OCI-LY3 (cell line): Measurements from ENCODE around the gene COBL.

Experiments
- H2AFZ ChIP-seq: fragments of 200-600, 300-600 bp; shearing (Covaris generic); 2 replicates; pipeline ENCODE4 v1.6.0; 2014; ENCODE audit warnings: antibody characterized with exemption, low read depth, low read length
- H3K27ac ChIP-seq: fragments of 200-600, 300-600 bp; sonication (generic); 2 replicates; pipeline ENCODE4 v1.5.1; 2014; ENCODE audit warnings: mild to moderate bottlenecking, low read length, moderate library complexity, mixed read lengths
- H3K27me3 ChIP-seq: fragments of 200-600, 300-600 bp; sonication (generic); 2 replicates; pipeline ENCODE4 v1.6.1; 2014; ENCODE audit warnings: low read depth, low read length, mixed read lengths
- H3K36me3 ChIP-seq: fragments of 200-600, 300-600 bp; sonication (generic); replicated peaks from 2 replicates; pipeline ENCODE3; 2014; ENCODE audit warnings: low read depth, low read length, mixed read lengths
- H3K4me1 ChIP-seq: fragments of 300-600, 200-600 bp; sonication (generic); 2 replicates; pipeline ENCODE4 v1.6.1; 2014; ENCODE audit warnings: low read length, mixed read lengths
- H3K4me2 ChIP-seq: fragments of 200-600, 300-600 bp; sonication (generic); 2 replicates; pipeline ENCODE4 v1.6.1; 2014; ENCODE audit warnings: low read length, mixed read lengths
- H3K4me3 ChIP-seq: fragments of 300-600, 200-600 bp; sonication (generic); 2 replicates; pipeline ENCODE4 v1.5.1; 2014; ENCODE audit warnings: antibody characterized with exemption, mild to moderate bottlenecking, low read length, moderate library complexity
- H3K79me2 ChIP-seq: fragments of 300-600, 200-600 bp; shearing (Covaris generic); 2 replicates; pipeline ENCODE4 v1.6.1; 2014; ENCODE audit warnings: mild to moderate bottlenecking, low read length, mixed read lengths
- H3K9ac ChIP-seq: fragments of 300-600, 200-600 bp; shearing (Covaris generic); 2 replicates; pipeline ENCODE4 v1.6.0; 2014; ENCODE audit warnings: mild to moderate bottlenecking, low read length, moderate library complexity
- H3K9me3 ChIP-seq: fragments of 200-600, 300-600 bp; shearing (Covaris generic); 2 replicates; pipeline ENCODE4 v1.6.1; 2014; ENCODE audit warnings: low read length, mixed read lengths; ENCODE audit not compliant: insufficient read depth
- H4K20me1 ChIP-seq: fragments of 200-600, 300-600 bp; sonication (generic); 2 replicates; pipeline ENCODE4 v1.6.1; 2016; ENCODE audit warnings: low read length, mixed read lengths; ENCODE audit not compliant: insufficient read depth
- CTCF ChIP-seq: fragments of 200-600, 300-600 bp; sonication (generic); IDR thresholded peaks from 2 replicates; pipeline ENCODE4 v1.5.1; 2014; ENCODE audit warnings: antibody characterized with exemption, low read length, low read depth
- EZH2phosphoT487 ChIP-seq: fragments of 200-600 bp; shearing (Covaris generic); IDR thresholded peaks from 2 replicates; pipeline ENCODE4 v1.6.1; 2018; ENCODE audit warnings: antibody characterized with exemption, mixed run types, low read depth

COBL gene

GRCh38 chr7:51308265-51308664 lies 8.3 kb downstream of the COBL start:
- Histone ChIP-seq H3K4me2 (no peak overlapping the region), H4K20me1 (no peaks in the 10 kb centered on the region), H2AFZ (no peak overlapping the region), H3K4me1 (no peaks in the 10 kb centered on the region), H3K9me3 (no peaks in the 10 kb centered on the region), H3K36me3 (no peaks in the 10 kb centered on the region), H3K79me2 (no peaks in the 10 kb centered on the region), H3K9ac (no peak overlapping the region), H3K27me3 (no peaks in the 10 kb centered on the region), H3K4me3 (no peak overlapping the region), H3K27ac (no peak overlapping the region)
- TF ChIP-seq CTCF = no peak
- TF ChIP-seq EZH2phosphoT487 = no peak

GRCh38 chr7:51307651-51308210 lies 8.9 kb downstream of the COBL start:
- H3K27me3 ChIP-seq = no peaks in the 10 kb centered on the region
- no peak overlapping the region for H3K9ac ChIP-seq
- H3K79me2 ChIP-seq = no peaks in the 10 kb centered on the region
- H3K4me1 ChIP-seq = no peaks in the 10 kb centered on the region
- no peak for TF ChIP-seq CTCF
- no peak for TF ChIP-seq EZH2phosphoT487
- no peak overlapping the region for H3K27ac ChIP-seq
- no peaks in the 10 kb centered on the region for H3K36me3 ChIP-seq
- no peak overlapping the region for H2AFZ ChIP-seq
- no peaks in the 10 kb centered on the region for H3K9me3 ChIP-seq
- no peaks in the 10 kb centered on the region for H4K20me1 ChIP-seq
- H3K4me2 ChIP-seq = no peak overlapping the region
- no peak overlapping the region for H3K4me3 ChIP-seq

- H4K20me1 ChIP-seq = no peaks in the 10 kb centered on the region
- no peaks in the 10 kb centered on the region for H3K36me3 ChIP-seq
- no peak overlapping the region for H3K9ac ChIP-seq
- H2AFZ ChIP-seq = no peak overlapping the region
- H3K4me2 ChIP-seq = no peak overlapping the region
- H3K79me2 ChIP-seq = no peaks in the 10 kb centered on the region
- no peak overlapping the region for H3K27ac ChIP-seq
- TF ChIP-seq CTCF (no peak), EZH2phosphoT487 (no peak)
- no peaks in the 10 kb centered on the region for H3K27me3 ChIP-seq
- H3K4me3 ChIP-seq = no peak overlapping the region
- H3K9me3 ChIP-seq = no peaks in the 10 kb centered on the region
- no peaks in the 10 kb centered on the region for H3K4me1 ChIP-seq
Measured at GRCh38 chr7:51306761-51307160, 9.8 kb downstream of the COBL start.

- Histone ChIP-seq H2AFZ (no peak overlapping the region), H3K27me3 (no peaks in the 10 kb centered on the region), H3K36me3 (no peaks in the 10 kb centered on the region), H3K4me2 (no peak overlapping the region), H3K9me3 (no peaks in the 10 kb centered on the region), H3K27ac (no peak overlapping the region), H4K20me1 (no peaks in the 10 kb centered on the region), H3K79me2 (no peaks in the 10 kb centered on the region), H3K4me1 (no peaks in the 10 kb centered on the region), H3K9ac (no peak overlapping the region), H3K4me3 (no peak overlapping the region)
- no peak for TF ChIP-seq CTCF
- TF ChIP-seq EZH2phosphoT487 = no peak
Measured at GRCh38 chr7:51304729-51305128, 11.9 kb downstream of the COBL start.
